HG03565 (cell line): Measurements from ENCODE around the gene RNF31.
"Not testable (repeated sequence)": the region's sequence is repeated elsewhere in the genome, so short reads cannot be mapped to it uniquely, and the experiment has no call there.

Experiments used
- ATAC-seq: cut with Tn5 transposase; IDR thresholded peaks from one replicate; pipeline ENCODE4 v1.9.1; 2021; ENCODE audit warnings: mild to moderate bottlenecking, moderate library complexity; ENCODE audit not compliant: unreplicated experiment

RNF31 gene

GRCh38 chr14:24197056-24197450 lies 49.8 kb downstream of the RNF31 start:
- no peak for ATAC-seq

- no peak for ATAC-seq
These were observed 51.7 kb downstream of the RNF31 start for GRCh38 chr14:24198814-24199524.

GRCh38 chr14:24202538-24202937 lies 55.2 kb downstream of the RNF31 start:
- not testable (repeated sequence) for ATAC-seq

GRCh38 chr14:24203249-24203886 lies 56.1 kb downstream of the RNF31 start:
- not testable (repeated sequence) for ATAC-seq

GRCh38 chr14:24204163-24205146 lies 57.2 kb downstream of the RNF31 start:
- ATAC-seq = no peak

GRCh38 chr14:24206260-24207103 lies 59.2 kb downstream of the RNF31 start:
- no peak for ATAC-seq

GRCh38 chr14:24207104-24207551 lies 59.8 kb downstream of the RNF31 start:
- no peak for ATAC-seq

GRCh38 chr14:24207625-24208024 lies 60.3 kb downstream of the RNF31 start:
- no peak for ATAC-seq
